NT2/D1 (cell line): Measurements from ENCODE around the gene SAMD8.

Experiments
- DNase-seq: peaks from one replicate; pipeline ENCODE4 v3.0.0-alpha.2; 2011; ENCODE audit warnings: low read depth, low spot score
- H3K27me3 ChIP-seq: 2 replicates; pipeline ENCODE4 v1.6.0; 2011; ENCODE audit warnings: mild to moderate bottlenecking; ENCODE audit not compliant: insufficient read length, insufficient read depth
- H3K36me3 ChIP-seq: 2 replicates; pipeline ENCODE4 v1.6.1; 2011; ENCODE audit warnings: mild to moderate bottlenecking, low read length, mixed read lengths; ENCODE audit not compliant: insufficient read depth, insufficient read length
- H3K4me1 ChIP-seq: 2 replicates; pipeline ENCODE4 v1.5.1; 2011; ENCODE audit not compliant: insufficient read depth, insufficient read length
- H3K4me3 ChIP-seq: 2 replicates; pipeline ENCODE4 v1.5.1; 2011; ENCODE audit warnings: low read depth; ENCODE audit not compliant: insufficient read length
- H3K9ac ChIP-seq: 2 replicates; pipeline ENCODE4 v1.6.0; 2011; ENCODE audit warnings: low read depth; ENCODE audit not compliant: insufficient read length
- H3K9me3 ChIP-seq: 2 replicates; pipeline ENCODE4 v1.5.1; 2011; ENCODE audit warnings: mild to moderate bottlenecking, low read length; ENCODE audit not compliant: insufficient read depth
- SUZ12 ChIP-seq: IDR thresholded peaks from 2 replicates; pipeline ENCODE4 v1.6.1; 2011; ENCODE audit not compliant: insufficient read length, insufficient read depth; ENCODE audit errors: extremely low read depth
- YY1 ChIP-seq: IDR thresholded peaks from 2 replicates; pipeline ENCODE4 v1.6.1; 2011; ENCODE audit not compliant: insufficient read length, insufficient read depth
- ZNF274 ChIP-seq: IDR thresholded peaks from 2 replicates; pipeline ENCODE4 v1.6.1; 2011; ENCODE audit warnings: mild to moderate bottlenecking, low read depth, low read length

The SAMD8 gene

DNA sequence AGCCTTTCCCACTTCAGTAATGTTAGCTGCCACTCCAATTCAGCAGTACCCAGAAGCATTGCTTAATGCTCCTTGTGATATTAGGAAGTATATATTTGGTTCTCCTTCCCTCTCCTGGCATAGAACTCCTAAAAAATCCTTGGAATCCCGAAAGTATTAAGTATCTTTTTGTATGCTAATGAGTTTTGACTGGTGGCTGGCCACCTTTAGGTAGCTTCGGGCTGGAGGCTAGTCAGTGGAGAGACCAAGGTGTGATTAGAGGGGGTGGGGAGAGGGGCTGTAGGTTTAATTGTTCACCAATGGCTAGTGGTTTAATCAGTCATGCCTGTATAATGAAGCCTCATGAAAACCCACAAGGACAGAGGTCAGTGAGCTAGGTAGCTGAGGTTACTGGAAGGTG, 112.1 kb downstream of the SAMD8 start:
- H3K27me3 ChIP-seq = no peaks in the 10 kb centered on the region
- no peak overlapping the region for H3K9ac ChIP-seq
- no peaks in the 10 kb centered on the region for H3K9me3 ChIP-seq
- TF ChIP-seq ZNF274 (no peak), SUZ12 (no peak), YY1 (no peak)
- H3K4me1 ChIP-seq = peaks cover 2% of the 10 kb centered on the region
- H3K4me3 ChIP-seq = no peak overlapping the region
- no peak for DNase-seq
- peaks cover 70% of the 10 kb centered on the region for H3K36me3 ChIP-seq

GRCh38 chr10:75226095-75226494, 114.6 kb downstream of the SAMD8 start:
- DNase-seq = no peak
- peaks cover 2% of the 10 kb centered on the region for H3K4me1 ChIP-seq
- H3K27me3 ChIP-seq = no peaks in the 10 kb centered on the region
- peaks cover 71% of the 10 kb centered on the region for H3K36me3 ChIP-seq
- no peak overlapping the region for H3K9ac ChIP-seq
- no peaks in the 10 kb centered on the region for H3K9me3 ChIP-seq
- no peak for TF ChIP-seq SUZ12
- H3K4me3 ChIP-seq = no peak overlapping the region

GRCh38 chr10:75226656-75227055, 115.2 kb downstream of the SAMD8 start:
- H3K27me3 ChIP-seq = no peaks in the 10 kb centered on the region
- peaks cover 71% of the 10 kb centered on the region for H3K36me3 ChIP-seq
- no peak for DNase-seq
- no peaks in the 10 kb centered on the region for H3K9me3 ChIP-seq
- no peak overlapping the region for H3K9ac ChIP-seq
- H3K4me1 ChIP-seq = peaks cover 2% of the 10 kb centered on the region
- no peak overlapping the region for H3K4me3 ChIP-seq
- no peak for TF ChIP-seq SUZ12
- TF ChIP-seq YY1 = no peak
- TF ChIP-seq ZNF274 = no peak

GRCh38 chr10:75228278-75228677, 116.8 kb downstream of the SAMD8 start:
- Histone ChIP-seq H3K4me1 (peaks cover 6% of the 10 kb centered on the region), H3K9ac (no peak overlapping the region), H3K9me3 (no peaks in the 10 kb centered on the region), H3K27me3 (no peaks in the 10 kb centered on the region), H3K36me3 (peaks cover 73% of the 10 kb centered on the region), H3K4me3 (no peak overlapping the region)
- TF ChIP-seq YY1 = no peak
- TF ChIP-seq SUZ12 = no peak
- TF ChIP-seq ZNF274 = no peak
- DNase-seq = no peak

GRCh38 chr10:75228834-75229233, 117.4 kb downstream of the SAMD8 start:
- TF ChIP-seq ZNF274 (no peak), YY1 (no peak), SUZ12 (no peak)
- no peak overlapping the region for H3K9ac ChIP-seq
- H3K4me3 ChIP-seq = no peak overlapping the region
- DNase-seq = no peak
- H3K9me3 ChIP-seq = no peaks in the 10 kb centered on the region
- peaks cover 71% of the 10 kb centered on the region for H3K36me3 ChIP-seq
- peaks cover 8% of the 10 kb centered on the region for H3K4me1 ChIP-seq
- H3K27me3 ChIP-seq = no peaks in the 10 kb centered on the region

GRCh38 chr10:75229971-75230370, 118.5 kb downstream of the SAMD8 start:
- Histone ChIP-seq H3K9me3 (no peaks in the 10 kb centered on the region), H3K4me3 (no peak overlapping the region), H3K27me3 (no peaks in the 10 kb centered on the region), H3K4me1 (peaks cover 6% of the 10 kb centered on the region), H3K9ac (no peak overlapping the region), H3K36me3 (peaks cover 61% of the 10 kb centered on the region)
- no peak for TF ChIP-seq ZNF274
- no peak for TF ChIP-seq YY1
- TF ChIP-seq SUZ12 = no peak
- no peak for DNase-seq

DNA sequence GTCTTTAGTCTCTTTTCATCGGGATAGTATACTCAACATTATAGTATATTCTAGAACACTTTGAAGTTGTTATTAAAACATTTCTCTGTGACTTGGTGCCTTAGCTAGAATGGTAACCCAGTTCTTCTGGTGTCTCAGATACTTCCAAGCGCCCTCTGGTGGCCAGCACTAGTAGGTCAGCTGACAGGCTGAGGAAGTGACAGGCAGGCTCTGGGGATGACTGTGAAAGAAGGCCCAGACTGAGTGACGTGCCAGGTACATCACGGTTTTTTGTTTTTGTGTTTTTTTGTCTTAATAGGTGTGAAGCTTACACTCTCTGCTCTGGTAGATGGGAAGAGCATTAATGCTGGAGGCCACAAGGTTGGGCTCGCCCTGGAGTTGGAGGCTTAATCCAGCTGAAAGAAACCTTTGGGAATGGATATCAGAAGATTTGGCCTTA, 119.2 kb downstream of the SAMD8 start:
- Histone ChIP-seq H3K4me1 (peaks cover 6% of the 10 kb centered on the region), H3K9me3 (no peaks in the 10 kb centered on the region), H3K9ac (no peak overlapping the region), H3K4me3 (no peak overlapping the region), H3K27me3 (no peaks in the 10 kb centered on the region), H3K36me3 (peaks cover 61% of the 10 kb centered on the region)
- peak; percentile 68 for DNase-seq
- TF ChIP-seq ZNF274 = no peak
- TF ChIP-seq YY1 = no peak
- TF ChIP-seq SUZ12 = no peak
